Measurements from ENCODE around the gene DCAF11. TPM values are rescaled to one million over a fixed set of nuclear protein-coding genes. Genes with fewer than 3 reads are reported as not detected.

DCAF11 gene
- total RNA-seq, 1 donor from 2014 or later: 52.8 TPM

DNA sequence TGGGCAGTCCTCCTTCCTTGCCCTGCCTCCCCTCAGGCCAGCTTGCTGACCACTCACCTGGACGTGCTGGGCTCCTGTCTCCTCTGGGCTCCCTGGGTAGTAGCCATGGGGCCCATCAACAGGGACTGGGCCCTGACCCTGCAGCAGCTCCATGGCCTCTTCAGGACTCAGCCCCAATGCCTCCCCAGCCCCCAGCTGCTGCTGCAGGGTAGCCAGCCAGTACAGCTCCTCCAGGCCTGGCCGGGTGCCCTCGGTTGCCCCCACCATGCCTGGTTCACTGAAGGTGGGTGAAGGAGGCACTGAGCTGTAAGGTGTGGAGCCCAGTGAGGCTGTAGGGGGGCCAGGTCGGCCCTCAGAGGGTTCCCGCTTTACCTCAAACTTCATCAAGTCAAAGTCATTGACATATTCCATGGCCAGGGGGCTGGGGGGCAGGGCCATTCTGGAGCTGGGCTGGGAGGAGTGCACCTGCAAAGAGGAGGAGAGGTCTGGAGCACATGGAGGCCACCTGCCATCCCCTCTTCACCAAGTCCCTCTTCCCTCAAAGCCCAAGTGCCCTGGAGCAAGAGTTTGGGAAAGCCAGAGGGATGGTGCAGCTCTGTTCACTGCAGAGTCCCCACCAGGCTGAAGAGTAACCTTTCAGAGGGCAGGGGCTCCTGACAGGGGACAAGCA lies 32.0 kb upstream of the DCAF11 start:
- Mint-ChIP-seq H3K4me1 (ENCODE audit: unreplicated experiment) (peaks cover 6% of the 10 kb centered on the region), H3K4me3 (ENCODE audit: unreplicated experiment) (peak overlapping the region; percentile 72), H3K9me3 (ENCODE audit: unreplicated experiment) (no peaks in the 10 kb centered on the region), H3K36me3 (ENCODE audit: unreplicated experiment) (no peaks in the 10 kb centered on the region), H3K27ac (ENCODE audit: unreplicated experiment) (no peak overlapping the region), H3K27me3 (ENCODE audit: unreplicated experiment) (peaks cover 49% of the 10 kb centered on the region)
- TF ChIP-seq, protein P1, sequence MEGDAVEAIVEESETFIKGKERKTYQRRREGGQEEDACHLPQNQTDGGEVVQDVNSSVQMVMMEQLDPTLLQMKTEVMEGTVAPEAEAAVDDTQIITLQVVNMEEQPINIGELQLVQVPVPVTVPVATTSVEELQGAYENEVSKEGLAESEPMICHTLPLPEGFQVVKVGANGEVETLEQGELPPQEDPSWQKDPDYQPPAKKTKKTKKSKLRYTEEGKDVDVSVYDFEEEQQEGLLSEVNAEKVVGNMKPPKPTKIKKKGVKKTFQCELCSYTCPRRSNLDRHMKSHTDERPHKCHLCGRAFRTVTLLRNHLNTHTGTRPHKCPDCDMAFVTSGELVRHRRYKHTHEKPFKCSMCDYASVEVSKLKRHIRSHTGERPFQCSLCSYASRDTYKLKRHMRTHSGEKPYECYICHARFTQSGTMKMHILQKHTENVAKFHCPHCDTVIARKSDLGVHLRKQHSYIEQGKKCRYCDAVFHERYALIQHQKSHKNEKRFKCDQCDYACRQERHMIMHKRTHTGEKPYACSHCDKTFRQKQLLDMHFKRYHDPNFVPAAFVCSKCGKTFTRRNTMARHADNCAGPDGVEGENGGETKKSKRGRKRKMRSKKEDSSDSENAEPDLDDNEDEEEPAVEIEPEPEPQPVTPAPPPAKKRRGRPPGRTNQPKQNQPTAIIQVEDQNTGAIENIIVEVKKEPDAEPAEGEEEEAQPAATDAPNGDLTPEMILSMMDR (IDR thresholded peaks at IDR 0.05): no peak
- no peak for DNase-seq (ENCODE audit: extremely low spot score, unreplicated experiment)

DNA sequence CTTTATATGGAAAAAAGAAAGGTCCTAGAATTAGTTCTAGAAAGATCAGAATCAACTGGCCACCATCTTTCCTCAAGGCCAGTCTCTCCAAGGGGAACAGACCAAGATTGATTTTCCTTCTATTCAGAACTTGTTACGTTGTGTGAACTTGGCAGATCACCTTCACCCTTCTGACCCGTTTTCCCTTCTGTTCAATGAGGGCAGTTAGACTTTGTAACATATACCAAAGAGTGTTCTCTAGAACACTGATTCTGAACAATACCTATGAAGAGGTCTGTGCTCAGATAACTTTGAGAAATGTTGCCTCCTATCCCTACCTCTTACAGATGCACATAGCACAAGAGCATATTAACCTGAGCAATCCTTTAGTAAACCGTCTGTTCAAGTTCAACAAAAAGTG lies 31.1 kb upstream of the DCAF11 start:
- TF ChIP-seq, protein P1 (IDR thresholded peaks at IDR 0.05): no peak
- Mint-ChIP-seq H3K27me3 (ENCODE audit: unreplicated experiment) (peaks cover 49% of the 10 kb centered on the region), H3K36me3 (ENCODE audit: unreplicated experiment) (no peaks in the 10 kb centered on the region), H3K27ac (ENCODE audit: unreplicated experiment) (no peak overlapping the region), H3K9me3 (ENCODE audit: unreplicated experiment) (no peaks in the 10 kb centered on the region), H3K4me3 (ENCODE audit: unreplicated experiment) (no peak overlapping the region), H3K4me1 (ENCODE audit: unreplicated experiment) (peaks cover 6% of the 10 kb centered on the region)
- DNase-seq (ENCODE audit: extremely low spot score, unreplicated experiment): no peak

GRCh38 chr14:24084440-24084839 lies 30.1 kb upstream of the DCAF11 start:
- no peak for DNase-seq (ENCODE audit: extremely low spot score, unreplicated experiment)
- TF ChIP-seq, protein P1 (IDR thresholded peaks at IDR 0.05): no peak
- Mint-ChIP-seq H3K9me3 (ENCODE audit: unreplicated experiment) (no peaks in the 10 kb centered on the region), H3K4me3 (ENCODE audit: unreplicated experiment) (no peak overlapping the region), H3K27me3 (ENCODE audit: unreplicated experiment) (peaks cover 42% of the 10 kb centered on the region), H3K36me3 (ENCODE audit: unreplicated experiment) (no peaks in the 10 kb centered on the region), H3K27ac (ENCODE audit: unreplicated experiment) (no peak overlapping the region), H3K4me1 (ENCODE audit: unreplicated experiment) (peaks cover 6% of the 10 kb centered on the region)

GRCh38 chr14:24085215-24085614 lies 29.4 kb upstream of the DCAF11 start:
- H3K27ac Mint-ChIP-seq (ENCODE audit: unreplicated experiment): no peak overlapping the region
- peaks cover 6% of the 10 kb centered on the region for H3K4me1 Mint-ChIP-seq (ENCODE audit: unreplicated experiment)
- no peaks in the 10 kb centered on the region for H3K9me3 Mint-ChIP-seq (ENCODE audit: unreplicated experiment)
- TF ChIP-seq, protein P1 (IDR thresholded peaks at IDR 0.05): no peak
- no peak overlapping the region for H3K4me3 Mint-ChIP-seq (ENCODE audit: unreplicated experiment)
- H3K36me3 Mint-ChIP-seq (ENCODE audit: unreplicated experiment): no peaks in the 10 kb centered on the region
- no peak for DNase-seq (ENCODE audit: extremely low spot score, unreplicated experiment)
- peaks cover 35% of the 10 kb centered on the region for H3K27me3 Mint-ChIP-seq (ENCODE audit: unreplicated experiment)

DNA sequence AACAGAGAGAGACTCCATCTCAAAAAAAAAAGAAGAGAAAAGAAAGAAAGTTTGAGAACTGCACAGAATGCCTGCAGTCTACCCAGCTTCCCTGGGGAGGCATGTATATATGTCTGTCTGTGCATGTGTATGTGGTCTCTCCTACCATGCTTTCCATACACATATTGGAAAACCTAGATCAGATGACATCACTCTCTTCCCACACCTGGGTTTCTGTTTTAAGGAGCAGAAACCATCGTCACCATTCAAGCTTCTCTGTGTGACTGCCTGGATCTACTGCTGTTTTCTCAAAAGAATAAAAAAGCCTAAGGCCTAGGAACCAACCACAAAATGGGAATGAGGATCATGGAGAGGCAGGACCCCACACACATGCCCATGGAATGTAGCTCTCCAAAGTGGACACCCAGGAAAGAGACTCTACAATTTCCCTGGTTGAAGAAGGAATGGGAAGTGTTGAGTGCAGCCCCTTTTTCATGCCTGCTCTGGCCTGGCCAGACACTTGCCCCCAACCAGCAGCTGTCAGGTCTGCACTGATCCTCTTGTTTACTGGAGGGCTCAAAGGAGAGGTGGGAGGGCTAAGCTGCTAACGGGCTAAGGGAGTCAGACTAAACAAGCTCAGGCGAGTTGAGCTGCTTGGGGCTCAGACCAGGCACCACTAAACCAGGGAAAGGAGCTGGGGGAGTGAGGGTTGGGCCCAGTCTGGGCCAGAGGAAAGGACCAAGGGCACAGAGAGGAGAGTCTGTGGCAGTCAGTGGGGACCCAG lies 28.2 kb upstream of the DCAF11 start:
- Mint-ChIP-seq H3K27me3 (ENCODE audit: unreplicated experiment) (peaks cover 28% of the 10 kb centered on the region), H3K4me3 (ENCODE audit: unreplicated experiment) (no peak overlapping the region), H3K27ac (ENCODE audit: unreplicated experiment) (no peak overlapping the region), H3K4me1 (ENCODE audit: unreplicated experiment) (peaks cover 6% of the 10 kb centered on the region), H3K9me3 (ENCODE audit: unreplicated experiment) (no peaks in the 10 kb centered on the region), H3K36me3 (ENCODE audit: unreplicated experiment) (no peaks in the 10 kb centered on the region)
- TF ChIP-seq, protein P1 (IDR thresholded peaks at IDR 0.05): no peak
- DNase-seq (ENCODE audit: extremely low spot score, unreplicated experiment): no peak

Measured in osteocyte (in vitro differentiated cells).